HG02870 (cell line): ENCODE results near the gene VTA1.
"Not testable (repeated sequence)": the region's sequence is repeated elsewhere in the genome, so short reads cannot be mapped to it uniquely, and the experiment has no call there.

ENCODE experiments used
- ATAC-seq: cut with Tn5 transposase; IDR thresholded peaks from one replicate; pipeline ENCODE4 v1.9.1; 2021; ENCODE audit warnings: mild to moderate bottlenecking, moderate library complexity; ENCODE audit not compliant: unreplicated experiment

Gene VTA1

GRCh38 chr6:142146828-142147662, at the start of gene VTA1, which contains the start of gene NMBR:
TSS of gene VTA1 (plus strand) at chr6:142147263. CDS start at chr6:142147288, 25 bp downstream.
TSS of gene NMBR (minus strand) at chr6:142147122. CDS start at chr6:142088658, 58,464 bp downstream.
- peak; percentile 100 for ATAC-seq

GRCh38 chr6:142104820-142105219, 42.2 kb upstream of the VTA1 start:
- ATAC-seq, result not testable (repeated sequence)

- not testable (repeated sequence) for ATAC-seq
Observed at GRCh38 chr6:142110820-142111219, 36.2 kb upstream of the VTA1 start.

- ATAC-seq, result no peak
Observed at GRCh38 chr6:142112451-142113061, 34.5 kb upstream of the VTA1 start.

- no peak for ATAC-seq
Observed at GRCh38 chr6:142117366-142117765, 29.7 kb upstream of the VTA1 start.

- ATAC-seq, result no peak
Observed at GRCh38 chr6:142118328-142118727, 28.7 kb upstream of the VTA1 start.

- ATAC-seq, result no peak
Observed at GRCh38 chr6:142118925-142119324, 28.1 kb upstream of the VTA1 start.

- no peak for ATAC-seq
Observed at GRCh38 chr6:142121342-142121741, 25.7 kb upstream of the VTA1 start.

- ATAC-seq, result no peak
Observed at GRCh38 chr6:142130814-142131213, 16.2 kb upstream of the VTA1 start.

GRCh38 chr6:142132625-142133024, 14.4 kb upstream of the VTA1 start, which contains the start of gene GJE1:
TSS of gene GJE1 (plus strand) at chr6:142132925. CDS start at chr6:142133159, 234 bp downstream.
- ATAC-seq, result no peak

GRCh38 chr6:142138876-142139275, 8.2 kb upstream of the VTA1 start:
- no peak for ATAC-seq

GRCh38 chr6:142141531-142141930, 5.5 kb upstream of the VTA1 start:
- not testable (repeated sequence) for ATAC-seq

GRCh38 chr6:142152746-142153145, 5.7 kb downstream of the VTA1 start:
- no peak for ATAC-seq

- no peak for ATAC-seq
Observed at GRCh38 chr6:142153196-142153595, 6.1 kb downstream of the VTA1 start.

GRCh38 chr6:142154336-142154735, 7.3 kb downstream of the VTA1 start:
- no peak for ATAC-seq

GRCh38 chr6:142155091-142155490, 8.0 kb downstream of the VTA1 start:
- ATAC-seq, result no peak

GRCh38 chr6:142155895-142156757, 9.1 kb downstream of the VTA1 start:
- ATAC-seq, result no peak

- ATAC-seq, result not testable (repeated sequence)
Observed at GRCh38 chr6:142156758-142157068, 9.7 kb downstream of the VTA1 start.

GRCh38 chr6:142162780-142163179, 15.7 kb downstream of the VTA1 start:
- no peak for ATAC-seq

GRCh38 chr6:142165227-142165626, 18.2 kb downstream of the VTA1 start:
- ATAC-seq, result no peak

GRCh38 chr6:142167071-142167470, 20.0 kb downstream of the VTA1 start:
- ATAC-seq, result no peak
